DOHH2 (cell line): ENCODE measurements around the gene CALHM4.

ENCODE experiments used
- EZH2phosphoT487 ChIP-seq: fragments of 200-600 bp; sonication (generic); IDR thresholded peaks from 2 replicates; pipeline ENCODE4 v1.6.1; 2017; ENCODE audit warnings: borderline replicate concordance, mild to moderate bottlenecking, antibody characterized with exemption, low read length, moderate library complexity, mixed read lengths
- TF ChIP-seq, protein P1 (sequence below): fragments of 200-600 bp; sonication (generic); IDR thresholded peaks from one replicate; pipeline ENCODE4 v1.5.1; 2014; ENCODE audit warnings: antibody characterized with exemption, mild to moderate bottlenecking, low read depth, low read length; ENCODE audit not compliant: poor library complexity, severe bottlenecking

DNA sequence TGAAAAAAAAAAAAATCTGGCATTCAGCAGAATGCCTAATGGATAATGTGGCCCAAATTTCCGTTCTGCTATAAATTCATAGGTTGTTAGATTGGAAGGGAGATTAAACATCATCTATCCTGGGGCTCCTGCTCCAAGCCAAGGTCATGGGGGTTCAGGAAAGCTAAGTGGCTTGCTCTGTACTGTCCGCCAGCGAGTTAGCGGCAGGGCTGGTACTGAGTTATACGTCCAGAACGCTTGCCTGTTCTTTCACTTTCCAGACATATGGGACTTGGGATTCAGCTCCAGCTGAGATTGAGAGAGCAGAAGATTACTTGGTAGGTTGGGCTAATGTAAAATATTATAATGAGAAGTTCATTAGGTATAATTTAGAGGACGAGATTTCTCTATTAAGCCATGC lies 18.6 kb downstream of the CALHM4 start:
- TF ChIP-seq, protein P1, sequence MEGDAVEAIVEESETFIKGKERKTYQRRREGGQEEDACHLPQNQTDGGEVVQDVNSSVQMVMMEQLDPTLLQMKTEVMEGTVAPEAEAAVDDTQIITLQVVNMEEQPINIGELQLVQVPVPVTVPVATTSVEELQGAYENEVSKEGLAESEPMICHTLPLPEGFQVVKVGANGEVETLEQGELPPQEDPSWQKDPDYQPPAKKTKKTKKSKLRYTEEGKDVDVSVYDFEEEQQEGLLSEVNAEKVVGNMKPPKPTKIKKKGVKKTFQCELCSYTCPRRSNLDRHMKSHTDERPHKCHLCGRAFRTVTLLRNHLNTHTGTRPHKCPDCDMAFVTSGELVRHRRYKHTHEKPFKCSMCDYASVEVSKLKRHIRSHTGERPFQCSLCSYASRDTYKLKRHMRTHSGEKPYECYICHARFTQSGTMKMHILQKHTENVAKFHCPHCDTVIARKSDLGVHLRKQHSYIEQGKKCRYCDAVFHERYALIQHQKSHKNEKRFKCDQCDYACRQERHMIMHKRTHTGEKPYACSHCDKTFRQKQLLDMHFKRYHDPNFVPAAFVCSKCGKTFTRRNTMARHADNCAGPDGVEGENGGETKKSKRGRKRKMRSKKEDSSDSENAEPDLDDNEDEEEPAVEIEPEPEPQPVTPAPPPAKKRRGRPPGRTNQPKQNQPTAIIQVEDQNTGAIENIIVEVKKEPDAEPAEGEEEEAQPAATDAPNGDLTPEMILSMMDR: no peak
- TF ChIP-seq EZH2phosphoT487: no peak
